Liver (tissue), 9 donors: ENCODE data around the gene RIPK1. TPM values are rescaled to one million over a fixed set of nuclear protein-coding genes. Genes with fewer than 3 reads are reported as not detected.

Source experiments
- DNase-seq: peaks from one replicate; pipeline ENCODE4 v3.0.0-alpha.2; 2017; ENCODE audit warnings: low spot score
- H3K27ac ChIP-seq, 2 donors: one replicate each; pipeline ENCODE4 v1.7.0; 2013; ENCODE audit warnings: inconsistent platforms in 2 of 2, low read length in 2 of 2, control low read depth in 1 of 2, low read depth in 1 of 2, mild to moderate bottlenecking in 1 of 2
- H3K27me3 ChIP-seq, 4 donors: one replicate each; pipeline versions ENCODE4 v1.6.1 to v1.7.0; 2013; ENCODE audit warnings: low read length in 3 of 4, inconsistent platforms in 1 of 4, mild to moderate bottlenecking in 1 of 4, moderate library complexity in 1 of 4; ENCODE audit not compliant: control insufficient read depth in 4 of 4, insufficient read depth in 4 of 4
- H3K36me3 ChIP-seq, 4 donors: one replicate each; pipeline versions ENCODE4 v1.6.1 to v1.7.0; 2013; ENCODE audit warnings: low read length in 3 of 4, mild to moderate bottlenecking in 3 of 4, low read depth in 1 of 4, moderate library complexity in 1 of 4; ENCODE audit not compliant: control insufficient read depth in 4 of 4, insufficient read depth in 3 of 4
- H3K4me1 ChIP-seq, 4 donors: one replicate each; pipeline versions ENCODE4 v1.6.1 to v1.7.0; 2013; ENCODE audit warnings: low read length in 3 of 4, mild to moderate bottlenecking in 3 of 4, moderate library complexity in 1 of 4; ENCODE audit not compliant: control insufficient read depth in 4 of 4, insufficient read depth in 4 of 4
- H3K4me3 ChIP-seq, 3 donors: one replicate each; pipeline versions ENCODE4 v1.6.1 to v1.7.0; 2013; ENCODE audit warnings: low read length in 3 of 3, control low read depth in 1 of 3, low read depth in 1 of 3, mild to moderate bottlenecking in 1 of 3
- H3K9ac ChIP-seq, 2 donors: one replicate each; pipeline ENCODE4 v1.7.0; 2013; ENCODE audit warnings: low read length in 2 of 2, mild to moderate bottlenecking in 2 of 2, moderate library complexity in 2 of 2, control low read depth in 1 of 2, low read depth in 1 of 2
- H3K9me3 ChIP-seq, 4 donors: one replicate each; pipeline versions ENCODE4 v1.6.1 to v1.7.0; 2013; ENCODE audit warnings: low read length in 3 of 4; ENCODE audit not compliant: control insufficient read depth in 4 of 4
- CTCF ChIP-seq: fragments of 150-350 bp; IDR thresholded peaks from 2 replicates; pipeline ENCODE4 v1.5.1; 2017; ENCODE audit warnings: improper control_type of control experiment, low read depth, low read length; ENCODE audit not compliant: missing input control
- EGR1 ChIP-seq, 2 donors: IDR thresholded peaks; 2 replicates each; pipeline ENCODE4 v1.6.1; 2016 to 2018; ENCODE audit warnings: antibody characterized with exemption in 2 of 2, low read depth in 2 of 2
- FOXA1 ChIP-seq: IDR thresholded peaks from 2 replicates; pipeline ENCODE4 v1.6.1; 2016; ENCODE audit warnings: antibody characterized with exemption
- FOXA2 ChIP-seq: IDR thresholded peaks from 2 replicates; pipeline ENCODE4 v1.6.1; 2016; ENCODE audit warnings: antibody characterized with exemption
- GABPA ChIP-seq, 2 donors: IDR thresholded peaks in 1 of 2; conservative IDR thresholded peaks in 1 of 2; 2 replicates each; pipeline ENCODE4 v1.6.1; 2016; ENCODE audit warnings: antibody characterized with exemption in 2 of 2, mild to moderate bottlenecking in 1 of 2, moderate library complexity in 1 of 2
- JUND ChIP-seq, 2 donors: IDR thresholded peaks; 2 replicates each; pipeline ENCODE4 v1.6.1; 2016; ENCODE audit warnings: antibody characterized with exemption in 2 of 2
- NR2F2 ChIP-seq: IDR thresholded peaks from 2 replicates; pipeline ENCODE4 v1.6.1; 2016; ENCODE audit warnings: antibody characterized with exemption
- RAD21 ChIP-seq, 2 donors: IDR thresholded peaks; 2 replicates each; pipeline ENCODE4 v1.6.1; 2016; ENCODE audit warnings: antibody characterized with exemption in 2 of 2, mild to moderate bottlenecking in 2 of 2
- SP1 ChIP-seq: IDR thresholded peaks from 2 replicates; pipeline ENCODE4 v1.6.1; 2018; ENCODE audit warnings: antibody characterized with exemption, mild to moderate bottlenecking
- YY1 ChIP-seq: IDR thresholded peaks from 2 replicates; pipeline ENCODE4 v1.6.1; 2016; ENCODE audit warnings: antibody characterized with exemption, mild to moderate bottlenecking
- WGBS: extraction: QIAGEN DNeasy Blood & Tissue Kit; methylation state at CpG from one replicate; pipeline ENCODE4 v1.1.7; 2013; 5-methylcytosine and 5-hydroxymethylcytosine counted together
- polyA plus RNA-seq, 2 donors: library from polyadenylated mRNA; stranded (reverse) in 1 of 2; unstranded in 1 of 2; fragments of 200-250 nt in 1 of 2; fragments of >200 nt in 1 of 2; fragmentation: Nextera tagmentation in 1 of 2; extraction: Ambion mirVana in 1 of 2; gene quantifications; one replicate each; pipeline versions ENCODE4 v1.2.1 to v1.2.3, GENCODE V29; 2013 to 2015
- total RNA-seq, 2 donors: library from RNA; depleted of rRNA; stranded (reverse); fragments of >200 nt; gene quantifications; one replicate each; pipeline ENCODE4 v1.2.3, GENCODE V29; 2014
- TF ChIP-seq, protein P1 (sequence below): IDR thresholded peaks from 2 replicates; pipeline ENCODE4 v1.6.1; 2016; ENCODE audit warnings: antibody characterized with exemption, mild to moderate bottlenecking
- TF ChIP-seq, protein P2 (sequence below): IDR thresholded peaks from 2 replicates; pipeline ENCODE4 v1.6.1; 2016; ENCODE audit warnings: antibody characterized with exemption
- donor health status: healthy.
- donor health status: healthy.
- donor health status: healthy.
- donor health status: healthy.
- donor health status: healthy.

Gene RIPK1
- total and polyA plus RNA-seq, 4 donors: 6.7 to 27.2 (median 13.3) TPM

DNA sequence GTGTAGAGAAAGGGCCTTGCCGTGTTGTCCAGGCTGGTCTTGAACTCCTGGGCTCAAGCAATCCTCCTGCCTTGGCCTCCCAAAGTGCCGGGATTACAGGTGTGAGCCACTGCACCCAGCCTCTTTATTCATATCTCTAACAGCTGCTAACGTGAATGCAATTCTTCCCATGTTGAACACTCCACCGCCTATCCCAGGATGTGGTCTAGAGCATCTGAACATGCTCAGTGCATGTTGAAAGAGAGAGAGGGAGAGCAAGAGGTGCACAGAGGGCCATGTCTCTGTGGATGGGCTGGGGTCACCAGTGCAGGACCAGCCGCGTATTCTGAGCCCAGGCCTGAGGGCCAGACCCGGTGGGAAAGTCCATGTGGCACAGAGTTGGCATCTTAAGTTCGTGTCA, 76.3 kb downstream of the RIPK1 start (continued):
- TF ChIP-seq, protein P1, sequence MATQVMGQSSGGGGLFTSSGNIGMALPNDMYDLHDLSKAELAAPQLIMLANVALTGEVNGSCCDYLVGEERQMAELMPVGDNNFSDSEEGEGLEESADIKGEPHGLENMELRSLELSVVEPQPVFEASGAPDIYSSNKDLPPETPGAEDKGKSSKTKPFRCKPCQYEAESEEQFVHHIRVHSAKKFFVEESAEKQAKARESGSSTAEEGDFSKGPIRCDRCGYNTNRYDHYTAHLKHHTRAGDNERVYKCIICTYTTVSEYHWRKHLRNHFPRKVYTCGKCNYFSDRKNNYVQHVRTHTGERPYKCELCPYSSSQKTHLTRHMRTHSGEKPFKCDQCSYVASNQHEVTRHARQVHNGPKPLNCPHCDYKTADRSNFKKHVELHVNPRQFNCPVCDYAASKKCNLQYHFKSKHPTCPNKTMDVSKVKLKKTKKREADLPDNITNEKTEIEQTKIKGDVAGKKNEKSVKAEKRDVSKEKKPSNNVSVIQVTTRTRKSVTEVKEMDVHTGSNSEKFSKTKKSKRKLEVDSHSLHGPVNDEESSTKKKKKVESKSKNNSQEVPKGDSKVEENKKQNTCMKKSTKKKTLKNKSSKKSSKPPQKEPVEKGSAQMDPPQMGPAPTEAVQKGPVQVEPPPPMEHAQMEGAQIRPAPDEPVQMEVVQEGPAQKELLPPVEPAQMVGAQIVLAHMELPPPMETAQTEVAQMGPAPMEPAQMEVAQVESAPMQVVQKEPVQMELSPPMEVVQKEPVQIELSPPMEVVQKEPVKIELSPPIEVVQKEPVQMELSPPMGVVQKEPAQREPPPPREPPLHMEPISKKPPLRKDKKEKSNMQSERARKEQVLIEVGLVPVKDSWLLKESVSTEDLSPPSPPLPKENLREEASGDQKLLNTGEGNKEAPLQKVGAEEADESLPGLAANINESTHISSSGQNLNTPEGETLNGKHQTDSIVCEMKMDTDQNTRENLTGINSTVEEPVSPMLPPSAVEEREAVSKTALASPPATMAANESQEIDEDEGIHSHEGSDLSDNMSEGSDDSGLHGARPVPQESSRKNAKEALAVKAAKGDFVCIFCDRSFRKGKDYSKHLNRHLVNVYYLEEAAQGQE: no peak
- TF ChIP-seq NR2F2 (no peak), EGR1 (IDR thresholded peaks at IDR 0.05; ENCODE audit: low read depth in 2 of 2) (no peak), RAD21 (IDR thresholded peaks at IDR 0.05) (no peak), FOXA2 (no peak), JUND (IDR thresholded peaks at IDR 0.05) (no peak), FOXA1 (no peak)
- TF ChIP-seq, protein P2, sequence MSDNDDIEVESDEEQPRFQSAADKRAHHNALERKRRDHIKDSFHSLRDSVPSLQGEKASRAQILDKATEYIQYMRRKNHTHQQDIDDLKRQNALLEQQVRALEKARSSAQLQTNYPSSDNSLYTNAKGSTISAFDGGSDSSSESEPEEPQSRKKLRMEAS: no peak

GRCh38 chr6:3147914-3148757, 79.8 kb downstream of the RIPK1 start:
- Histone ChIP-seq H3K4me1 (peaks cover 0 to 9% (median 1%) of the 10 kb centered on the region in 4 donors), H3K9me3 (no peaks in the 10 kb centered on the region), H3K9ac (no peak overlapping the region), H3K4me3 (no peak overlapping the region), H3K36me3 (peaks cover 4 to 40% (median 23%) of the 10 kb centered on the region in 4 donors), H3K27ac (no peak overlapping the region), H3K27me3 (no peaks in the 10 kb centered on the region)
- TF ChIP-seq GABPA (IDR thresholded peaks at IDR 0.05 in 1 of 2, conservative IDR thresholded peaks at IDR 0.05 in 1 of 2): no peak
- TF ChIP-seq YY1: no peak
- TF ChIP-seq, protein P1: no peak
- no peak for TF ChIP-seq FOXA2
- no peak for TF ChIP-seq CTCF
- no peak for TF ChIP-seq SP1
- TF ChIP-seq JUND (IDR thresholded peaks at IDR 0.05): no peak
- WGBS: 80% methylated on average over 6 of the region's 6 CpGs
- no peak for DNase-seq
